ENCODE measurements around the gene MEF2B.

- TF ChIP-seq ZSCAN30 (tag by site-specific recombination; IDR thresholded peaks at IDR 0.05) (no peak), ZBTB8A (tag by site-specific recombination; IDR thresholded peaks at IDR 0.05) (no peak), YY1 (tag by site-specific recombination; IDR thresholded peaks at IDR 0.05) (no peak), ZNF18 (tag by site-specific recombination; IDR thresholded peaks at IDR 0.05) (no peak), ZBTB21 (tag by site-specific recombination; IDR thresholded peaks at IDR 0.05) (no peak), ZBTB7A (tag by site-specific recombination; IDR thresholded peaks at IDR 0.05; ENCODE audit: low read depth) (no peak), CTCF (tag by site-specific recombination; IDR thresholded peaks at IDR 0.05) (no peak), ZNF530 (tag by site-specific recombination; IDR thresholded peaks at IDR 0.05; ENCODE audit: low read depth) (no peak), ZFP69B (tag by site-specific recombination; IDR thresholded peaks at IDR 0.05) (no peak), REST (tag by site-specific recombination; IDR thresholded peaks at IDR 0.05) (no peak), ZSCAN16 (tag by site-specific recombination; IDR thresholded peaks at IDR 0.05) (no peak)
These were observed 73.1 kb downstream of the MEF2B start for GRCh38 chr19:19096641-19097627.

Data from HEK293 (cell line).